H1 (cell line): ENCODE results near the gene CENPF. TPM values are rescaled to one million over a fixed set of nuclear protein-coding genes. Genes with fewer than 3 reads are reported as not detected.

Experiments
- CTCF ChIA-PET: fragments of 300-600 bp; sonication (Branson Sonifier 250); formaldehyde crosslinking; loops from one replicate; lab custom pipeline; 2021; ENCODE audit not compliant: partially characterized antibody; lab: Charles Lee
- POLR2A ChIA-PET: fragments of 300-600 bp; sonication (Branson Sonifier 250); formaldehyde crosslinking; loops from one replicate; lab custom pipeline; 2021; ENCODE audit warnings: inconsistent platforms; ENCODE audit not compliant: partially characterized antibody; lab: Charles Lee
- DNase-seq, 2 experiments: peaks; one replicate each; pipeline versions ENCODE4 v3.0.0 to v3.0.0-alpha.2; 2010 to 2022; ENCODE audit warnings: low spot score in 2 of 2, low read depth in 1 of 2, mixed read lengths in 1 of 2
- FAIRE-seq: peaks from 2 replicates; lab custom pipeline; 2011; peaks lifted over from hg19 to GRCh38; lab: Jason Lieb, UNC
- H2AFZ ChIP-seq: 2 replicates; pipeline ENCODE4 v1.8.1; 2012; ENCODE audit warnings: low read length, inconsistent platforms
- H2AK5ac ChIP-seq: 2 replicates; pipeline ENCODE4 v1.6.1; 2013; ENCODE audit warnings: low read depth, low read length
- H2BK120ac ChIP-seq: replicated peaks from 2 replicates; pipeline ENCODE3; 2013; ENCODE audit warnings: low read depth, low read length, inconsistent platforms
- H2BK12ac ChIP-seq: 2 replicates; pipeline ENCODE4 v1.6.1; 2013; ENCODE audit warnings: low read depth, low read length
- H2BK15ac ChIP-seq: 2 replicates; pipeline ENCODE4 v1.6.1; 2013; ENCODE audit warnings: low read length
- H2BK20ac ChIP-seq: 2 replicates; pipeline ENCODE4 v1.6.1; 2013; ENCODE audit warnings: low read length
- H2BK5ac ChIP-seq: 2 replicates; pipeline ENCODE4 v1.6.1; 2013; ENCODE audit warnings: low read depth, low read length
- H3K14ac ChIP-seq: 2 replicates; pipeline ENCODE4 v1.6.1; 2013; ENCODE audit warnings: inconsistent platforms; ENCODE audit not compliant: insufficient read length
- H3K18ac ChIP-seq: 2 replicates; pipeline ENCODE4 v1.6.1; 2013; ENCODE audit warnings: low read length; ENCODE audit errors: extremely low read depth
- H3K23ac ChIP-seq: 2 replicates; pipeline ENCODE4 v1.6.1; 2013; ENCODE audit warnings: inconsistent platforms; ENCODE audit not compliant: insufficient read length
- H3K23me2 ChIP-seq: 2 replicates; pipeline ENCODE4 v1.6.1; 2013; ENCODE audit warnings: low read depth, low read length
- H3K27ac ChIP-seq: 2 replicates; pipeline ENCODE4 v1.6.1; 2011; ENCODE audit warnings: low read depth, low read length, inconsistent platforms
- H3K27me3 ChIP-seq, 4 experiments: replicated peaks in 1 of 4; 1 replicate in 1 of 4; 2 replicates in 3 of 4; pipeline versions ENCODE4 v1.6.1 to v1.8.1; 2011 to 2013; ENCODE audit warnings: low read length in 3 of 4, mild to moderate bottlenecking in 3 of 4, inconsistent platforms in 2 of 4, mixed read lengths in 2 of 4, moderate library complexity in 1 of 4; ENCODE audit not compliant: control insufficient read depth in 3 of 4, insufficient read depth in 3 of 4; ENCODE audit errors: extremely low read depth in 1 of 4
- H3K36me3 ChIP-seq, 4 experiments: 2 replicates each; pipeline versions ENCODE4 v1.6.1 to v1.8.1; 2011 to 2013; ENCODE audit warnings: mild to moderate bottlenecking in 4 of 4, low read length in 3 of 4, moderate library complexity in 2 of 4, control low read depth in 1 of 4, inconsistent platforms in 1 of 4; ENCODE audit not compliant: insufficient read depth in 4 of 4, control insufficient read depth in 2 of 4
- H3K4ac ChIP-seq: replicated peaks from 2 replicates; pipeline ENCODE3; 2013; ENCODE audit warnings: low read length, low read depth, mixed read lengths, inconsistent platforms; ENCODE audit not compliant: insufficient read length
- H3K4me1 ChIP-seq, 4 experiments: replicated peaks in 1 of 4; 1 replicate in 1 of 4; 2 replicates in 3 of 4; pipeline versions ENCODE4 v1.6.1 to v1.8.1; 2011 to 2013; ENCODE audit warnings: low read length in 3 of 4, inconsistent platforms in 2 of 4, mixed read lengths in 1 of 4; ENCODE audit not compliant: insufficient read depth in 4 of 4, control insufficient read depth in 3 of 4
- H3K4me2 ChIP-seq, 2 experiments: 2 replicates each; pipeline versions ENCODE4 v1.6.1 to v1.8.1; 2011 to 2013; ENCODE audit warnings: low read depth in 2 of 2, low read length in 2 of 2, control low read depth in 1 of 2, inconsistent platforms in 1 of 2, mild to moderate bottlenecking in 1 of 2; ENCODE audit not compliant: insufficient read depth in 1 of 2
- H3K4me3 ChIP-seq, 4 experiments: fragments of 200-600, 300-600 bp in 1 of 4; sonication (generic), shearing (Covaris generic), sonication (Bioruptor Twin) in 1 of 4; 2 replicates each; pipeline versions ENCODE4 v1.5.1 to v1.8.1; 2011 to 2016; ENCODE audit warnings: low read length in 4 of 4, low read depth in 3 of 4, control low read depth in 2 of 4, inconsistent platforms in 2 of 4, mild to moderate bottlenecking in 2 of 4, mixed read lengths in 1 of 4, moderate library complexity in 1 of 4; ENCODE audit not compliant: insufficient read depth in 2 of 4; ENCODE audit errors: extremely low read depth in 1 of 4
- H3K56ac ChIP-seq: replicated peaks from 2 replicates; pipeline ENCODE3; 2013; ENCODE audit warnings: low read depth, mild to moderate bottlenecking, mixed read lengths, low read length, inconsistent platforms; ENCODE audit not compliant: insufficient read length
- H3K79me1 ChIP-seq: 2 replicates; pipeline ENCODE4 v1.6.1; 2013; ENCODE audit warnings: low read depth, low read length, control low read depth
- H3K79me2 ChIP-seq, 2 experiments: 2 replicates each; pipeline versions ENCODE4 v1.6.1 to v1.8.1; 2012 to 2013; ENCODE audit warnings: low read length in 2 of 2, mild to moderate bottlenecking in 2 of 2, inconsistent platforms in 1 of 2; ENCODE audit not compliant: insufficient read depth in 2 of 2, control insufficient read depth in 1 of 2
- H3K9ac ChIP-seq, 4 experiments: replicated peaks in 1 of 4; 1 replicate in 1 of 4; 2 replicates in 3 of 4; pipeline versions ENCODE4 v1.6.1 to v1.8.1; 2011 to 2013; ENCODE audit warnings: low read depth in 3 of 4, low read length in 3 of 4, control low read depth in 2 of 4, mild to moderate bottlenecking in 2 of 4, moderate library complexity in 2 of 4, inconsistent platforms in 1 of 4; ENCODE audit errors: extremely low read depth in 1 of 4
- H3K9me3 ChIP-seq, 2 experiments: 2 replicates each; pipeline versions ENCODE4 v1.6.1 to v1.8.1; 2012 to 2013; ENCODE audit warnings: mild to moderate bottlenecking in 2 of 2, moderate library complexity in 2 of 2, control low read depth in 1 of 2, inconsistent platforms in 1 of 2, low read depth in 1 of 2, low read length in 1 of 2, mixed read lengths in 1 of 2; ENCODE audit not compliant: insufficient read depth in 2 of 2
- H4K20me1 ChIP-seq, 2 experiments: replicated peaks in 1 of 2; 2 replicates each; pipeline versions ENCODE3 to v1.8.1; 2011 to 2013; ENCODE audit warnings: inconsistent platforms in 2 of 2, low read length in 2 of 2, mild to moderate bottlenecking in 1 of 2; ENCODE audit not compliant: insufficient read depth in 2 of 2, control insufficient read depth in 1 of 2
- H4K5ac ChIP-seq: 2 replicates; pipeline ENCODE4 v1.6.1; 2013; ENCODE audit warnings: low read length, low read depth, mixed read lengths, inconsistent platforms; ENCODE audit not compliant: insufficient read length
- H4K8ac ChIP-seq: 2 replicates; pipeline ENCODE4 v1.8.0; 2013; ENCODE audit warnings: mild to moderate bottlenecking, moderate library complexity, low read length, inconsistent platforms; ENCODE audit not compliant: insufficient read depth; ENCODE audit errors: extremely low read depth
- H4K91ac ChIP-seq: replicated peaks from 2 replicates; pipeline ENCODE3; 2013; ENCODE audit warnings: low read length, mixed read lengths, inconsistent platforms; ENCODE audit not compliant: insufficient read length
- BRCA1 ChIP-seq: IDR thresholded peaks from 2 replicates; pipeline ENCODE4 v1.6.1; 2012; ENCODE audit warnings: low read depth, low read length, improper control_type of control experiment
- CREB1 ChIP-seq: IDR thresholded peaks from 2 replicates; pipeline ENCODE4 v1.6.1; 2012; ENCODE audit warnings: inconsistent platforms
- KDM5A ChIP-seq: fragments of 200-600 bp; IDR thresholded peaks from 2 replicates; pipeline ENCODE4 v1.7.1; 2012; ENCODE audit warnings: mild to moderate bottlenecking, low read length, inconsistent platforms, mixed read lengths
- POLR2A ChIP-seq, 2 experiments: IDR thresholded peaks; 1 replicate in 1 of 2; 2 replicates in 1 of 2; pipeline ENCODE4 v1.6.1; 2011; ENCODE audit warnings: low read depth in 2 of 2, low read length in 2 of 2, mild to moderate bottlenecking in 2 of 2; ENCODE audit errors: control extremely low read depth in 1 of 2
- WGBS, 2 experiments: shearing (Covaris generic) in 1 of 2; methylation state at CpG; one replicate each; pipeline versions ENCODE4 v1.1.6 to v1.1.7; 2013 to 2015; ENCODE audit warnings: low lambda C conversion rate in 2 of 2, mixed read lengths in 2 of 2, inconsistent platforms in 1 of 2, low coverage in 1 of 2, missing lambda C conversion rate in 1 of 2; ENCODE audit not compliant: insufficient replicate concordance in 2 of 2, insufficient coverage in 1 of 2, insufficient read length in 1 of 2; ENCODE audit errors: extremely low coverage in 1 of 2, missing lambda C conversion rate in 1 of 2; 5-methylcytosine and 5-hydroxymethylcytosine counted together
- polyA plus RNA-seq, 7 experiments: library from polyadenylated mRNA; depleted of rRNA in 3 of 7; stranded (reverse) in 5 of 7; unstranded in 2 of 7; fragments of >200 nt in 5 of 7; fragments of 200-250 nt in 2 of 7; gene quantifications; 1 replicate in 5 of 7; 2 replicates in 1 of 7; 4 replicates in 1 of 7; pipeline versions ENCODE4 v1.2.1 to v1.2.3, GENCODE V29; 2011 to 2013; ENCODE audit warnings: missing spikeins in 2 of 7, mixed read lengths in 2 of 7
- total RNA-seq: library from RNA; stranded (reverse); fragmentation: NEBNext Ultra II Directional; extraction: Animal tissue kit (Norgen Biotek cat#: 25700); gene quantifications from 2 replicates; pipeline ENCODE4 v1.2.1, GENCODE V29; 2021

CENPF gene
- total and polyA plus RNA-seq, 2 of the 8 experiments (the other 6 are each of a cell fraction or from before 2014, with no cell fraction given) = 13.7 to 170 TPM

DNA sequence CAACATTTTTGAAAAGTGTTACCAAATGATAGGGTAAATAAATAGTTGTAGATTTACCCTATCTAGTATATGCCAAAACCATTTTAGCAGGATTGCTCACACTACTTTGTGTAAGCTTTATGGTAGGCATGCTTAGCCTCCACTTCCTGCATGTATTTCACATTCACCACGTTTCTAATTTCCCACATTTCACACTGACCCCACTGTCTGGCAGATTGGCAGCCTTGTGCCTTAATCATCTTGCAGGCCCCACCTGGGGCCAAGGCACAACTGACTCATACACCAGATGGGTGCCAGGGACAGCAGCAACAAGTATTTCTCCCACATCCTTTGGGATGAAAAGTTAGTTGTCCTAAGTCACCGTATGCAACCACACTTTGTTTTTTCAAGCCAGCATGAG is 21.2 kb upstream of the CENPF start:
- Histone ChIP-seq H4K20me1 (no peaks in the 10 kb centered on the region), H2BK12ac (0 out of 2 replicates have a peak overlapping the region, but pooled peaks have one; percentile 11), H2BK20ac (no peak overlapping the region), H3K4me1 (peaks cover 3 to 9% (median 7%) of the 10 kb centered on the region in 4 experiments; a peak in 5 of 7 replicates), H2BK120ac (no peak overlapping the region), H3K79me2 (no peaks in the 10 kb centered on the region), H3K56ac (no peak overlapping the region), H3K23me2 (no peaks in the 10 kb centered on the region), H4K5ac (no peak overlapping the region), H3K36me3 (no peaks in the 10 kb centered on the region), H3K23ac (no peak overlapping the region), H4K91ac (no peak overlapping the region), H3K27me3 (no peaks in the 10 kb centered on the region), H3K4me3 (no peak overlapping the region), H2AFZ (peak overlapping the region; percentile 47; the same call in 1 of the 2 replicates), H3K14ac (no peak overlapping the region), H3K79me1 (no peaks in the 10 kb centered on the region; the same call in 1 of the 2 replicates), H3K4ac (no peak overlapping the region), H2BK5ac (peak overlapping the region; percentile 2; the same call in 1 of the 2 replicates), H3K9ac (no peak overlapping the region), H3K18ac (0 out of 2 replicates have a peak overlapping the region, but pooled peaks have one; percentile 7), H4K8ac (no peak overlapping the region), H2AK5ac (no peak overlapping the region), H3K27ac (no peak overlapping the region), H3K9me3 (peaks cover 0 to 7% of the 10 kb centered on the region in 2 experiments; a peak in 1 of 4 replicates), H2BK15ac (no peak overlapping the region), H3K4me2 (peak overlapping the region in 1 of 2 experiments; percentile 25; a peak in 1 of 4 replicates)
- ChIA-PET POLR2A (interaction anchor here (0.6 to 6.9 kb wide), 7 partner anchors 10 to 236 kb away, joined by 3 to 69 read pairs (median 3); partner anchors contain the start of gene PTPN14), CTCF (interaction anchor here (0.7 to 18.8 kb wide), 17 partner anchors 12 to 368 kb away, joined by 3 to 445 read pairs (median 4); no protein-coding TSS in a partner anchor)
- DNase-seq (no peak), FAIRE-seq (no peak)
- TF ChIP-seq BRCA1 (no peak), KDM5A (no peak), CREB1 (no peak), POLR2A (IDR thresholded peaks at IDR 0.05; ENCODE audit: control extremely low read depth in 1 of 2, low read depth in 2 of 2, low read length in 2 of 2) (no peak)
- WGBS, 2 experiments = 51% methylated on average over 2 of the region's 2 CpGs; no CpG with 5 or more reads in 1 of the 2 experiments
